ENCODE data around the gene STK16. TPM values are rescaled to one million over a fixed set of nuclear protein-coding genes. Genes with fewer than 3 reads are reported as not detected.

Gene STK16
- total RNA-seq, 2 experiments from 2014 or later, result 34.4 to 35.4 TPM

GRCh38 chr2:219244789-219245147 is 511 bp upstream of the STK16 start:
- Mint-ChIP-seq H3K4me1 (ENCODE audit: low read depth) (peaks cover 56% of the 10 kb centered on the region), H3K27me3 (no peaks in the 10 kb centered on the region), H3K36me3 (ENCODE audit: low read depth) (peaks cover 30% of the 10 kb centered on the region), H3K27ac (peak overlapping the region; percentile 99), H3K9me3 (no peaks in the 10 kb centered on the region), H3K4me3 (peak overlapping the region; percentile 98)
- intact Hi-C loops (cut with micrococcal nuclease), result loop anchor here (5.0 kb wide), 1 partner anchor 53 kb away; no protein-coding TSS in a partner anchor
- ChIA-PET CTCF (interaction anchor here (0.8 to 3.0 kb wide), 13 partner anchors 9 to 85 kb away, joined by 3 to 24 read pairs (median 4); partner anchors contain the start of genes ABCB6, ANKZF1, ATG9A and DNAJB2), POLR2A (interaction anchor here (0.7 to 19.2 kb wide), 12 partner anchors 8 to 74 kb away, joined by 3 to 239 read pairs (median 6); partner anchors contain the start of genes ABCB6, ANKZF1, ATG9A and TUBA4A)
- ATAC-seq, result no peak
- DNase-seq, result no peak
- TF ChIP-seq CTCF (IDR thresholded peaks at IDR 0.05), result no peak

GRCh38 chr2:219245899-219246230 is 586 bp downstream of the STK16 start:
- Mint-ChIP-seq H3K27ac (peak overlapping the region; percentile 99), H3K4me1 (ENCODE audit: low read depth) (peaks cover 66% of the 10 kb centered on the region), H3K36me3 (ENCODE audit: low read depth) (peaks cover 41% of the 10 kb centered on the region), H3K9me3 (no peaks in the 10 kb centered on the region), H3K27me3 (no peaks in the 10 kb centered on the region), H3K4me3 (peak overlapping the region; percentile 98)
- no peak for TF ChIP-seq CTCF (IDR thresholded peaks at IDR 0.05)
- ATAC-seq (no peak), DNase-seq (peak; percentile 30)
- ChIA-PET CTCF (interaction anchor here (1.0 to 3.0 kb wide), 6 partner anchors 9 to 72 kb away, joined by 3 to 24 read pairs (median 12); partner anchors contain the start of genes ANKZF1, ATG9A and ZFAND2B), POLR2A (interaction anchor here (1.0 to 19.2 kb wide), 13 partner anchors 8 to 133 kb away, joined by 3 to 239 read pairs (median 6); partner anchors contain the start of genes ABCB6, ANKZF1, ATG9A and TUBA4A)
- intact Hi-C loops (cut with micrococcal nuclease), result loop anchor here (5.0 kb wide), 1 partner anchor 51 kb away; no protein-coding TSS in a partner anchor

GRCh38 chr2:219246559-219246958 is 1.3 kb downstream of the STK16 start:
- Mint-ChIP-seq H3K36me3 (ENCODE audit: low read depth) (peaks cover 48% of the 10 kb centered on the region), H3K4me1 (ENCODE audit: low read depth) (peaks cover 73% of the 10 kb centered on the region), H3K27ac (peak overlapping the region; percentile 91), H3K9me3 (no peaks in the 10 kb centered on the region), H3K27me3 (no peaks in the 10 kb centered on the region), H3K4me3 (peak overlapping the region; percentile 98)
- DNase-seq (no peak), ATAC-seq (no peak)
- ChIA-PET POLR2A (interaction anchor here (1.4 to 19.2 kb wide), 6 partner anchors 7 to 41 kb away, joined by 4 to 239 read pairs (median 6); partner anchors contain the start of genes ANKZF1, ATG9A, TUBA4A and TUBA4B), CTCF (interaction anchor here (1.0 to 3.0 kb wide), 5 partner anchors 8 to 52 kb away, joined by 3 to 24 read pairs (median 14); partner anchors contain the start of genes ANKZF1, ATG9A and ZFAND2B)
- intact Hi-C loops (cut with micrococcal nuclease), result loop anchor here (5.0 kb wide), 1 partner anchor 51 kb away; no protein-coding TSS in a partner anchor
- TF ChIP-seq CTCF (IDR thresholded peaks at IDR 0.05), result no peak

- intact Hi-C loops (cut with micrococcal nuclease), result loop anchor here (5.0 kb wide), 1 partner anchor 49 kb away; no protein-coding TSS in a partner anchor
- Mint-ChIP-seq H3K4me3 (peak overlapping the region; percentile 98), H3K27me3 (no peaks in the 10 kb centered on the region), H3K36me3 (ENCODE audit: low read depth) (peaks cover 62% of the 10 kb centered on the region), H3K27ac (peak overlapping the region; percentile 91), H3K4me1 (ENCODE audit: low read depth) (peaks cover 81% of the 10 kb centered on the region), H3K9me3 (no peaks in the 10 kb centered on the region)
- ChIA-PET CTCF (interaction anchor here (0.7 to 10.1 kb wide), 13 partner anchors 8 to 105 kb away, joined by 3 to 132 read pairs (median 4); partner anchors contain the start of genes CNPPD1 and DNAJB2), POLR2A (interaction anchor here (0.6 to 19.2 kb wide), 10 partner anchors 10 to 131 kb away, joined by 3 to 239 read pairs (median 4); partner anchors contain the start of genes ABCB6, ANKZF1, ATG9A and DNAJB2)
- TF ChIP-seq CTCF (IDR thresholded peaks at IDR 0.05), result no peak
- DNase-seq (peak; percentile 86), ATAC-seq (peak; percentile 71)
Measured at GRCh38 chr2:219247678-219248642, 2.7 kb downstream of the STK16 start.
